IMR-90 (cell line): Measurements from ENCODE around the gene CRB1. TPM values are rescaled to one million over a fixed set of nuclear protein-coding genes. Genes with fewer than 3 reads are reported as not detected.

ENCODE experiments used
- ATAC-seq: fragments of 200-7000 bp; cut with Tn5 transposase; 2 replicates; pipeline ENCODE4 v1.9.1; 2020; ENCODE audit warnings: low read depth, mild to moderate bottlenecking, moderate library complexity
- BruUV-seq: library from RNA; stranded (reverse); fragments of 400-500 nt; replicated peaks from 2 replicates; lab custom pipeline; 2021; lab: Mats Ljungman, UMichigan
- CTCF ChIA-PET: fragments of 300-600 bp; formaldehyde crosslinking; extraction: SDS; loops from one replicate; lab custom pipeline; 2021; ENCODE audit warnings: antibody characterized with exemption; lab: Yijun Ruan, JAX
- POLR2A ChIA-PET: fragments of 300-600 bp; sonication (Branson Sonifier 250); formaldehyde crosslinking; loops from one replicate; lab custom pipeline; 2022; ENCODE audit warnings: antibody characterized with exemption; ENCODE audit not compliant: unreplicated experiment; lab: Charles Lee
- DNase-seq: peaks from one replicate; pipeline ENCODE4 v3.0.0; 2013
- H2AFZ ChIP-seq: replicated peaks from 2 replicates; pipeline ENCODE3; 2013; ENCODE audit warnings: low read length, mild to moderate bottlenecking; ENCODE audit not compliant: poor library complexity
- H2AK5ac ChIP-seq: 2 replicates; pipeline ENCODE4 v1.6.1; 2013; ENCODE audit warnings: low read depth, low read length, inconsistent platforms
- H2AK9ac ChIP-seq: replicated peaks from 2 replicates; pipeline ENCODE3; 2013; ENCODE audit warnings: mild to moderate bottlenecking, low read depth, low read length, moderate library complexity; ENCODE audit not compliant: poor library complexity
- H2BK120ac ChIP-seq: 2 replicates; pipeline ENCODE4 v1.6.1; 2013; ENCODE audit warnings: low read depth, low read length, inconsistent platforms
- H2BK15ac ChIP-seq: 3 replicates; pipeline ENCODE4 v1.6.1; 2013; ENCODE audit warnings: low read depth, low read length, inconsistent platforms
- H2BK20ac ChIP-seq: 2 replicates; pipeline ENCODE4 v1.6.1; 2013; ENCODE audit warnings: low read depth, mild to moderate bottlenecking, inconsistent platforms, low read length, moderate library complexity
- H2BK5ac ChIP-seq: 2 replicates; pipeline ENCODE4 v1.6.1; 2013; ENCODE audit warnings: mild to moderate bottlenecking, low read depth, low read length, inconsistent platforms; ENCODE audit not compliant: poor library complexity, severe bottlenecking
- H3K14ac ChIP-seq: replicated peaks from 2 replicates; pipeline ENCODE4 v1.6.1; 2013; ENCODE audit warnings: low read depth, low read length, inconsistent platforms
- H3K18ac ChIP-seq: 2 replicates; pipeline ENCODE4 v1.6.1; 2013; ENCODE audit warnings: low read depth, low read length, control low read depth
- H3K23ac ChIP-seq: 2 replicates; pipeline ENCODE4 v1.6.1; 2013; ENCODE audit warnings: low read depth, low read length, inconsistent platforms
- H3K27ac ChIP-seq: 2 replicates; pipeline ENCODE4 v1.5.1; 2013; ENCODE audit warnings: mild to moderate bottlenecking, control low read depth, low read length; ENCODE audit not compliant: insufficient read depth
- H3K27me3 ChIP-seq: 2 replicates; pipeline ENCODE4 v1.6.1; 2013; ENCODE audit warnings: low read length; ENCODE audit not compliant: control insufficient read depth, insufficient read depth
- H3K36me3 ChIP-seq: 2 replicates; pipeline ENCODE4 v1.6.1; 2013; ENCODE audit warnings: low read length, mixed read lengths; ENCODE audit not compliant: control insufficient read depth, insufficient read depth
- H3K4ac ChIP-seq: 2 replicates; pipeline ENCODE4 v1.6.1; 2013; ENCODE audit warnings: low read depth, low read length, inconsistent platforms
- H3K4me1 ChIP-seq: 2 replicates; pipeline ENCODE4 v1.6.1; 2013; ENCODE audit warnings: low read length, mixed read lengths; ENCODE audit not compliant: control insufficient read depth, insufficient read depth
- H3K4me2 ChIP-seq: 2 replicates; pipeline ENCODE4 v1.6.1; 2013; ENCODE audit warnings: low read depth, mild to moderate bottlenecking, control low read depth, low read length, moderate library complexity
- H3K4me3 ChIP-seq: 2 replicates; pipeline ENCODE4 v1.5.1; 2013; ENCODE audit warnings: low read depth, mild to moderate bottlenecking, control low read depth, low read length, moderate library complexity; ENCODE audit not compliant: insufficient read depth
- H3K56ac ChIP-seq: 2 replicates; pipeline ENCODE4 v1.6.1; 2013; ENCODE audit warnings: low read length, inconsistent platforms; ENCODE audit not compliant: insufficient read depth; ENCODE audit errors: extremely low read depth
- H3K79me1 ChIP-seq, 2 experiments: 2 replicates each; pipeline ENCODE4 v1.6.1; 2013; ENCODE audit warnings: low read length in 2 of 2, inconsistent platforms in 1 of 2, low read depth in 1 of 2
- H3K9ac ChIP-seq: 2 replicates; pipeline ENCODE4 v1.6.1; 2013; ENCODE audit warnings: low read depth, low read length, control low read depth
- H3K9me1 ChIP-seq: 2 replicates; pipeline ENCODE4 v1.6.1; 2013; ENCODE audit warnings: low read length, inconsistent platforms; ENCODE audit not compliant: insufficient read depth
- H3K9me3 ChIP-seq: 2 replicates; pipeline ENCODE4 v1.6.1; 2013; ENCODE audit warnings: low read length; ENCODE audit not compliant: control insufficient read depth, insufficient read depth
- H4K20me1 ChIP-seq: 2 replicates; pipeline ENCODE4 v1.6.1; 2013; ENCODE audit warnings: low read length, inconsistent platforms; ENCODE audit not compliant: insufficient read depth
- H4K5ac ChIP-seq: 2 replicates; pipeline ENCODE4 v1.6.1; 2013; ENCODE audit warnings: mild to moderate bottlenecking, low read depth, low read length, control low read depth
- H4K8ac ChIP-seq, 2 experiments: 2 replicates each; pipeline ENCODE4 v1.6.1; 2013; ENCODE audit warnings: low read depth in 2 of 2, low read length in 2 of 2, control low read depth in 1 of 2, inconsistent platforms in 1 of 2
- H4K91ac ChIP-seq: 2 replicates; pipeline ENCODE4 v1.6.1; 2013; ENCODE audit warnings: low read depth, low read length, inconsistent platforms; ENCODE audit not compliant: insufficient read depth
- BHLHE40 ChIP-seq: fragments of 150-350 bp; IDR thresholded peaks from 2 replicates; pipeline ENCODE4 v1.6.1; 2016; ENCODE audit warnings: mild to moderate bottlenecking, low read depth, low read length
- CEBPB ChIP-seq: IDR thresholded peaks from 2 replicates; pipeline ENCODE4 v1.6.1; 2012; ENCODE audit warnings: low read depth, low read length, improper control_type of control experiment
- CHD1 ChIP-seq: IDR thresholded peaks from 2 replicates; pipeline ENCODE4 v1.6.1; 2012; ENCODE audit warnings: low read depth, low read length, improper control_type of control experiment
- CTCF ChIP-seq: conservative IDR thresholded peaks from 2 replicates; pipeline ENCODE4 v1.5.1; 2012; ENCODE audit warnings: mild to moderate bottlenecking, low read depth, low read length, improper control_type of control experiment
- FOS ChIP-seq: fragments of 150-350 bp; IDR thresholded peaks from 2 replicates; pipeline ENCODE4 v1.6.1; 2016; ENCODE audit warnings: low read depth, low read length
- POLR2A ChIP-seq: IDR thresholded peaks from 2 replicates; pipeline ENCODE4 v1.6.1; 2012; ENCODE audit warnings: mild to moderate bottlenecking, low read depth, low read length
- RFX5 ChIP-seq: IDR thresholded peaks from 2 replicates; pipeline ENCODE4 v1.8.0; 2012; ENCODE audit warnings: low read depth, mild to moderate bottlenecking, low read length, moderate library complexity
- USF2 ChIP-seq: fragments of 150-350 bp; IDR thresholded peaks from 2 replicates; pipeline ENCODE4 v1.6.1; 2017; ENCODE audit warnings: mild to moderate bottlenecking, antibody characterized with exemption, low read length, low read depth
- WGBS, 2 experiments: methylation state at CpG; one replicate each; pipeline versions ENCODE4 v1.1.5 to v1.1.7; 2013; ENCODE audit warnings: missing lambda C conversion rate in 2 of 2; ENCODE audit not compliant: insufficient read length in 1 of 2; ENCODE audit errors: extremely low coverage in 2 of 2; 5-methylcytosine and 5-hydroxymethylcytosine counted together
- dilution Hi-C: fragments of 300-500 bp; cut with HindIII; formaldehyde crosslinking; loops from one replicate; pipeline ENCODE4 v1.14.3; 2018; ENCODE audit warnings: low sequenced_read_pairs; ENCODE audit not compliant: unreplicated experiment
- in situ Hi-C: fragments of 300-500 bp; cut with MboI; formaldehyde crosslinking; loops from 3 replicates; pipeline ENCODE4 v1.14.3; 2019; ENCODE audit warnings: low sequenced_read_pairs, inconsistent platforms, mixed read lengths
- intact Hi-C: fragments of 100-400 bp; cut with micrococcal nuclease; formaldehyde crosslinking; loops from 2 replicates; pipeline ENCODE4 v1.10.0; 2022
- polyA plus RNA-seq, 3 experiments: library from polyadenylated mRNA; depleted of rRNA; stranded (reverse); fragments of >200 nt; gene quantifications; 2 replicates each; pipeline ENCODE4 v1.2.3, GENCODE V29; 2012; ENCODE audit warnings: low replicate concordance in 1 of 3
- total RNA-seq: library from RNA; depleted of rRNA; stranded (reverse); fragments of >200 nt; gene quantifications from 2 replicates; pipeline ENCODE4 v1.2.3, GENCODE V29; 2012

CRB1 gene
- total and polyA plus RNA-seq, 2 of the 4 experiments (the other 2 are of a cell fraction) = not detected

GRCh38 chr1:197277166-197277565 is 9.1 kb downstream of the CRB1 start:
- ATAC-seq (no peak), DNase-seq (no peak)
- Histone ChIP-seq H3K9me3 (no peaks in the 10 kb centered on the region), H3K4ac (no peak overlapping the region), H4K91ac (no peak overlapping the region), H2AFZ (no peak overlapping the region), H3K9me1 (no peaks in the 10 kb centered on the region), H2AK9ac (no peak overlapping the region), H2BK20ac (no peak overlapping the region), H3K18ac (no peak overlapping the region), H2BK120ac (no peak overlapping the region), H3K79me1 (no peaks in the 10 kb centered on the region), H3K4me3 (no peak overlapping the region), H3K23ac (no peak overlapping the region), H3K27me3 (no peaks in the 10 kb centered on the region), H3K36me3 (no peaks in the 10 kb centered on the region), H3K4me1 (no peaks in the 10 kb centered on the region), H3K27ac (no peak overlapping the region), H3K9ac (no peak overlapping the region), H4K8ac (no peak overlapping the region), H2AK5ac (no peak overlapping the region), H2BK15ac (no peak overlapping the region), H4K20me1 (no peaks in the 10 kb centered on the region), H2BK5ac (no peak overlapping the region), H4K5ac (no peak overlapping the region), H3K14ac (no peak overlapping the region), H3K56ac (no peak overlapping the region), H3K4me2 (no peak overlapping the region)
- ChIA-PET CTCF (no interaction called here), POLR2A (no interaction called here)
- TF ChIP-seq USF2 (no peak), CHD1 (no peak), BHLHE40 (no peak), POLR2A (no peak), CTCF (no peak), FOS (no peak), CEBPB (no peak), RFX5 (no peak)
- intact Hi-C loops = no loop called here
- in situ Hi-C loops = no loop called here
- no TSS peak for BruUV-seq
- dilution Hi-C loops = no loop called here
- WGBS, 2 experiments = no CpG with 5 or more reads among the region's 3 CpGs
